ENCODE results near the gene PLCG1.

PLCG1 gene

DNA sequence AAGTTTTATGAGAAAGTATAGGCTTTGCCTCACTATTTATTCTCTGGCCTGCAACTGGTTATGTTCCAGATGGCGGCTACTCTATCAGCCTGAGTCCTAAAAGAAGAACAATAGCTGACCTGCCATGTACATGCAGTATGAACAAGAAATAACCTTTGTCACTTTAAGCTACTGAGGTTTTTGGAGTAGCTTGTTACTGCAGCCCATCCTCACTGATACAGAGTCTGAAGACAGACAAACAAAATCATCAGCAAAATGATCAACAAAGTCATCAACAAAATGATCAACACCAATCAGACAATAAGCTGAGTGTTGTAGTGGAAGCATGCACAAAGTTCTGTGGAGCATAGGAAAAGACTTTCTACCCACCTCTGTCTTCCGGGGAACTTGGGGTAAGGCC lies 82.5 kb downstream of the PLCG1 start:
- no peak for DNase-seq

DNA sequence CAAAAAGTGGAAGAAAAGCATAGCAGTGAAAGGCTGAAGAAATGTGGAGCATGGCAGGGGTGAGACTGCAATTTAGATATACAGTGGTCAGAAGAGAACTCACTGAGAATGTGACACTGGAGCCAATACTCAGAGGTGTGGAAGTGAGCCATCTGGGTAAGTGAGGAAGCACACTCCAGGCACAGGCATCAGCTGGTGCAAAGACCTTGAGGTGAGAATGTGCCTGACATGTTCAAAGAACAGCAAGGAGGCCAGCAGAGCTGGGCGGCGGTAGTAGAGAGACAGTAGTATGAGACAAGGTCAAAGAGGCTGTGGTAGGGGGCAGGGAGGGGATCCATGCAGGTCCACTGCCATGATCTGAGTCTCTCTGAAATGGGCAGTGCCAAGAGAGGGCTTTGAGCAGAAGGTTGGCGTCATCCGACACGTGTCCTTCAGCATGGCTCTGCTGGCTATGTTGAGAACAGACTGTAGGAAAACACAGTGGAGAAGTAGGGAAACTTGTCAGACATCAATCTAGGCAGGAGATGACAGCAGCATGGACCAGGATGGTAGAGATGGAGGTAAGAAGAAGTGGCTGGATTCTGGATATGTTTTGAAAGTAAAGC lies 84.4 kb downstream of the PLCG1 start:
- DNase-seq: no peak

DNA sequence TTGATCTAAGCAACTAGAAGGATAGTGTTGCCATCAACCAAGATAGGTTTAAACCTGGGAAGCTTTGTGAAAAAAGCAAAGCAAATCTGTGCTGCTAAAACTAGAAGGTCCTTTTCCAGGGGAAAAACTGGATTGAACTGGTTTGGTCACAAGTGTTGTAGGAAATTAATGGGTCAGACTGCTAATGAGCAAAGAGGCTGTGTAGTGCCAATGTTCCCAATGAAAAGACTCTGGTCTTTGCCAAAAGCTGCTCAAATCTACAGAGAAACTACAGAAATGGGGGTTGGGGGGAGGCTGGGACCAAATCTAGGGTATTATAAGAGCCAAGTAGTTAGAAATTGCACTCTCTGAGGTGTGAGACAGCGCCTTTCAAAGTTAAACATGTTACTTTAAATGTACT lies 85.0 kb downstream of the PLCG1 start:
- no peak for DNase-seq

DNA sequence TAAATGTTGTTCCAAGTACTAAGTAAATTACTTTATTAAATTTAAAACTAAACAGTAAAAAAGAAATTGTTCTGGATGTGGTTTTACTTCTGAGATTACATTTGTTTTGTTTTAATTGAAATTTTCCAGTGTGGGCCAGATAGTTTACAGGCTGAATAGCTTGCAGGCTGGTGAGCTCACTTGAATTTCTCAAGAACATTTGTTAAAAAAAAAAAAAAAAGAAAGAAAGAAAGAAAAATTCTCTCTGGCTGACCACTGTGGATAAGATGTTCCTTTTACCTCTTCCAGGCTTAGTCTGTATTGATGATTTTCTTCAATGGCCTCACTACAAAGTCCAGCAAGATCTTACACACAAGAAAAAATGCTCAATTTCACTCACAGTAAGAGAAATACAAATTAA lies 85.4 kb downstream of the PLCG1 start:
- no peak for DNase-seq

DNA sequence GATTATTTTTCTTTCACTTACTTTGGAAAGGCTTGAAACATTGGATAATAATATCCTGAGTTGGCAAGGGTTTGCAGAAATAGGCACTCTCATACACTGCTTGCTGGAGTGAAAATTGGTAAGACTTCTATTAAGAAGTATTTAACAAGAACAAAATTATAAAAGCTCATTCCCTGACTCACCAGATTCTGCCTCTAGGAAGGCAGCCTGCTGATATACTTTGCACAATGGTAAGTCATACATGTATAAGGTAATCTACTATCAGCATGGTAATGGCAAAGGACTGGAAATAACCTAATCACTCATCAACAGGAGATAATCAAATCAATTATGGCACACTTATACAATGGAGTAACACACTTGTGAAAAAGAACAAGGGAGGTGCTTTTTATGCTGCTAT lies 85.8 kb downstream of the PLCG1 start:
- DNase-seq: no peak

DNA sequence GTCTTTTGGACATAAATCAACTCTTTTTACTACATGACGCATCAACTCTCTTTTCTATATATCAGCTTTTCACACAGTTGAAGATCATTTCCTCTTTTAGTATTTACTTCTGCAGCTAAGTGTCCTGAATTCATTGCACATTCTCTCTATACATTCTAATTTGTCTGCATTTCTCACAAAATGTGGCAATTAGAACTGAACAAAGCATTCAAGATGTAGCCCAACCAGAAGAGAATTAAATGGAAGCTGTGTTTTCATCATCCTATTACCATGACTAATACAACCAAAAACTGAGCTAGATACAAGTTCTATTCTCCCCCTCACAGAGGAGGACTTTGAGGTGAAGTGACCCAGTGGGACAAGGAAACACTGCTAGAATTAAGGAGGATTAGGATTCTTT lies 86.9 kb downstream of the PLCG1 start:
- no peak for DNase-seq

DNA sequence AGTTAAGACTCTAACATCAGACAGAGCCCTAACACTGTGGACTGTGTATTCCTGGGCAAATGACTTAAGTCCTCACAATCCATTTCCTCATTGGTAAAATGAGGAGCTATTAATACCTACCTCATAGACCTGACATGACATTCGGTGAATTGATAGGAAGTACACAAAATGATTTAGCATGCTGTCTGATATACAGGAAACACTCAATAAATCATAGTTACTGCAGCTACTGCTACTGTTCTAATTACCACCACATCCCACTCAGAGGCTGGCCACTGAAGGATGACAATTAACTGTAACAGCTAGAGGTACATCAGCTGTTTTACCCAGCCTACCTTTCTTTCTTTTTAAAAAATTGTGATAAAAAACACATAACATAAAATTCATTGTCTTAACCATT lies 87.7 kb downstream of the PLCG1 start:
- DNase-seq: no peak

DNA sequence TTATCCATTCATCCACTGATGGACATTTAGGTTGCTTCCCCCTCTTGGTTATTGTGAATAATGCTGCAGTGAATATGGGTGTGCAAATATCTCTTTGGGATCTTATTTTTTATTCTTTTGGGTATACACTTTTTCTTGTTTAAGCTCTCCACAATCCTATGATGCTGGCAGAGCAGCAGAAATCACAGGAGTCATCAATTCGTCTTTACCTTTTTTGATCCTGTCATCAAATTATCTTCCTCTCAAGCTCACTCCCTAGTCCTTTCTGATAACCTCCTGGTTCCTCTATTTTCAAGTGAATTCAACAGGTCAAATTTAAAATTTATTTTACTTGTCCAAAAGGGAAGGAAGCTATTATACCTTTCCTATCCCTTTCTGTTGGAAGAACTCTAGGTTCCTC lies 89.1 kb downstream of the PLCG1 start:
- no peak for DNase-seq

Measured in central memory CD4-positive, alpha-beta T cell (primary cell).